HG03025 (cell line): Measurements from ENCODE around the gene REG3G.
"Not testable (repeated sequence)": the region's sequence is repeated elsewhere in the genome, so short reads cannot be mapped to it uniquely, and the experiment has no call there.

Experiments used
- ATAC-seq: cut with Tn5 transposase; IDR thresholded peaks from one replicate; pipeline ENCODE4 v1.9.1; 2021; ENCODE audit warnings: mild to moderate bottlenecking, moderate library complexity; ENCODE audit not compliant: unreplicated experiment, low FRiP score

Gene REG3G

GRCh38 chr2:79013629-79014028, 11.9 kb upstream of the REG3G start:
- ATAC-seq: no peak

GRCh38 chr2:79016342-79016741, 9.2 kb upstream of the REG3G start:
- ATAC-seq: no peak

- no peak for ATAC-seq
These were observed 559 bp downstream of the REG3G start for GRCh38 chr2:79026061-79026460.

GRCh38 chr2:79039944-79040343, 14.4 kb downstream of the REG3G start:
- no peak for ATAC-seq

- no peak for ATAC-seq
These were observed 15.5 kb downstream of the REG3G start for GRCh38 chr2:79041032-79041448.

- ATAC-seq: not testable (repeated sequence)
These were observed 28.0 kb downstream of the REG3G start for GRCh38 chr2:79053486-79053885.

- not testable (repeated sequence) for ATAC-seq
These were observed 29.3 kb downstream of the REG3G start for GRCh38 chr2:79054769-79055168.

- no peak for ATAC-seq
These were observed 39.7 kb downstream of the REG3G start for GRCh38 chr2:79065201-79065600.

GRCh38 chr2:79071078-79071477, 45.6 kb downstream of the REG3G start:
- ATAC-seq: no peak
